Measurements from ENCODE around the gene DAZAP1. TPM values are rescaled to one million over a fixed set of nuclear protein-coding genes. Genes with fewer than 3 reads are reported as not detected.

The DAZAP1 gene
- total RNA-seq, 1 experiment from 2014 or later, result 177 TPM

- H3K79me2 ChIP-seq (ENCODE audit: low read length), result peaks cover 87% of the 10 kb centered on the region
- H3K9ac ChIP-seq (ENCODE audit: low read length), result peak overlapping the region; percentile 70
- H2AFZ ChIP-seq (ENCODE audit: low read length), result no peak overlapping the region
- peaks cover 29% of the 10 kb centered on the region; the same call in 1 of the 2 replicates for H3K36me3 ChIP-seq (ENCODE audit: low read depth, low read length)
- ATAC-seq, result no peak
- DNase-seq, result no peak
- no peaks in the 10 kb centered on the region for H3K9me3 ChIP-seq (ENCODE audit: low read length)
- peaks cover 37% of the 10 kb centered on the region; the same call in 1 of the 2 replicates for H4K20me1 ChIP-seq (ENCODE audit: low read length)
- peak overlapping the region; percentile 52; the same call in 1 of the 2 replicates for H3K4me3 ChIP-seq (ENCODE audit: low read length)
- no peaks in the 10 kb centered on the region for H3K9me2 ChIP-seq (replicated peaks; ENCODE audit: low read length)
- H3F3A ChIP-seq (ENCODE audit: low read length, unreplicated experiment), result peaks cover 7% of the 10 kb centered on the region
- peak overlapping the region; percentile 96 for H3K27ac ChIP-seq (ENCODE audit: low read length)
- no TSS peak for BruUV-seq (replicated peaks)
- ChIA-PET POLR2A (ENCODE audit: unreplicated experiment) (no interaction called here), CTCF (no interaction called here)
- H3K4me1 ChIP-seq (ENCODE audit: insufficient read depth, low read length), result peaks cover 21% of the 10 kb centered on the region
- H3K4me2 ChIP-seq (ENCODE audit: low read length), result peak overlapping the region; percentile 79
- no peaks in the 10 kb centered on the region for H3K27me3 ChIP-seq (ENCODE audit: low read length)
- no peak for TF ChIP-seq EZH2phosphoT487 (IDR thresholded peaks at IDR 0.05; ENCODE audit: borderline replicate concordance, low read length)
- TF ChIP-seq EZH2 (IDR thresholded peaks at IDR 0.05; ENCODE audit: low read length, unreplicated experiment), result no peak
- TF ChIP-seq CTCF (conservative IDR thresholded peaks at IDR 0.05; ENCODE audit: low read depth, low read length), result no peak
- intact Hi-C loops (cut with micrococcal nuclease), result no loop called here
Observed at GRCh38 chr19:1416014-1416841, 8.8 kb downstream of the DAZAP1 start.

- TF ChIP-seq CTCF (conservative IDR thresholded peaks at IDR 0.05; ENCODE audit: low read depth, low read length) (no peak), EZH2 (IDR thresholded peaks at IDR 0.05; ENCODE audit: low read length, unreplicated experiment) (no peak), EZH2phosphoT487 (IDR thresholded peaks at IDR 0.05; ENCODE audit: borderline replicate concordance, low read length) (no peak)
Observed at GRCh38 chr19:1417145-1417544, 9.8 kb downstream of the DAZAP1 start.

More at GRCh38 chr19:1417145-1417544, 9.8 kb downstream of the DAZAP1 start:
- H2AFZ ChIP-seq (ENCODE audit: low read length), result no peak overlapping the region
- peaks cover 78% of the 10 kb centered on the region for H3K79me2 ChIP-seq (ENCODE audit: low read length)
- no peak overlapping the region for H3K4me2 ChIP-seq (ENCODE audit: low read length)
- H3F3A ChIP-seq (ENCODE audit: low read length, unreplicated experiment), result peaks cover 7% of the 10 kb centered on the region
- peaks cover 28% of the 10 kb centered on the region; the same call in 1 of the 2 replicates for H4K20me1 ChIP-seq (ENCODE audit: low read length)
- no peaks in the 10 kb centered on the region for H3K27me3 ChIP-seq (ENCODE audit: low read length)
- H3K9me2 ChIP-seq (replicated peaks; ENCODE audit: low read length), result no peaks in the 10 kb centered on the region
- peaks cover 29% of the 10 kb centered on the region; the same call in 1 of the 2 replicates for H3K36me3 ChIP-seq (ENCODE audit: low read depth, low read length)
- CTCF ChIA-PET, result no interaction called here
- no peak overlapping the region for H3K9ac ChIP-seq (ENCODE audit: low read length)
- peaks cover 20% of the 10 kb centered on the region for H3K4me1 ChIP-seq (ENCODE audit: insufficient read depth, low read length)
- intact Hi-C loops (cut with micrococcal nuclease), result no loop called here
- DNase-seq, result no peak
- ATAC-seq, result no peak
- POLR2A ChIA-PET (ENCODE audit: unreplicated experiment), result no interaction called here
- no peaks in the 10 kb centered on the region for H3K9me3 ChIP-seq (ENCODE audit: low read length)
- H3K27ac ChIP-seq (ENCODE audit: low read length), result no peak overlapping the region
- BruUV-seq (replicated peaks), result no TSS peak
- no peak overlapping the region for H3K4me3 ChIP-seq (ENCODE audit: low read length)
